ENCODE measurements around the gene BCR.

BCR gene

GRCh38 chr22:23274891-23275694 lies 94.8 kb downstream of the BCR start:
- peaks cover 33% of the 10 kb centered on the region for H3K4me1 ChIP-seq (ENCODE audit: control insufficient read depth, insufficient read depth, low read length)
- no peak overlapping the region for H3K4me3 ChIP-seq (ENCODE audit: low read length in 2 of 2)
- no peak overlapping the region for H3K9ac ChIP-seq (ENCODE audit: low read length in 2 of 2)
- no peak overlapping the region for H3K27ac ChIP-seq (ENCODE audit: low read length)
- H3K27me3 ChIP-seq (ENCODE audit: control insufficient read depth in 1 of 2, insufficient read depth in 2 of 2, low read length in 2 of 2), result no peaks in the 10 kb centered on the region
- peaks cover 28 to 45% of the 10 kb centered on the region in 2 donors for H3K36me3 ChIP-seq (ENCODE audit: control insufficient read depth in 2 of 2, insufficient read depth in 2 of 2, low read length in 2 of 2)
- H3K9me3 ChIP-seq (ENCODE audit: control insufficient read depth in 2 of 2, low read length in 2 of 2), result no peaks in the 10 kb centered on the region

GRCh38 chr22:23275751-23276150 lies 95.4 kb downstream of the BCR start:
- peaks cover 28 to 45% of the 10 kb centered on the region in 2 donors for H3K36me3 ChIP-seq (ENCODE audit: control insufficient read depth in 2 of 2, insufficient read depth in 2 of 2, low read length in 2 of 2)
- peaks cover 33% of the 10 kb centered on the region for H3K4me1 ChIP-seq (ENCODE audit: control insufficient read depth, insufficient read depth, low read length)
- H3K27ac ChIP-seq (ENCODE audit: low read length), result no peak overlapping the region
- H3K9ac ChIP-seq (ENCODE audit: low read length in 2 of 2), result no peak overlapping the region
- no peaks in the 10 kb centered on the region for H3K9me3 ChIP-seq (ENCODE audit: control insufficient read depth in 2 of 2, low read length in 2 of 2)
- H3K4me3 ChIP-seq (ENCODE audit: low read length in 2 of 2), result no peak overlapping the region
- no peaks in the 10 kb centered on the region for H3K27me3 ChIP-seq (ENCODE audit: control insufficient read depth in 1 of 2, insufficient read depth in 2 of 2, low read length in 2 of 2)

GRCh38 chr22:23276656-23277582 lies 96.6 kb downstream of the BCR start:
- H3K27ac ChIP-seq (ENCODE audit: low read length), result peak overlapping the region; percentile 24
- H3K9me3 ChIP-seq (ENCODE audit: control insufficient read depth in 2 of 2, low read length in 2 of 2), result no peaks in the 10 kb centered on the region
- H3K36me3 ChIP-seq (ENCODE audit: control insufficient read depth in 2 of 2, insufficient read depth in 2 of 2, low read length in 2 of 2), result peaks cover 25 to 37% of the 10 kb centered on the region in 2 donors
- H3K27me3 ChIP-seq (ENCODE audit: control insufficient read depth in 1 of 2, insufficient read depth in 2 of 2, low read length in 2 of 2), result no peaks in the 10 kb centered on the region
- H3K4me1 ChIP-seq (ENCODE audit: control insufficient read depth, insufficient read depth, low read length), result peaks cover 37% of the 10 kb centered on the region
- H3K4me3 ChIP-seq (ENCODE audit: low read length in 2 of 2), result no peak overlapping the region
- no peak overlapping the region for H3K9ac ChIP-seq (ENCODE audit: low read length in 2 of 2)

- Histone ChIP-seq H3K27me3 (ENCODE audit: control insufficient read depth in 1 of 2, insufficient read depth in 2 of 2, low read length in 2 of 2) (no peaks in the 10 kb centered on the region), H3K9me3 (ENCODE audit: control insufficient read depth in 2 of 2, low read length in 2 of 2) (no peaks in the 10 kb centered on the region), H3K4me1 (ENCODE audit: control insufficient read depth, insufficient read depth, low read length) (peaks cover 45% of the 10 kb centered on the region), H3K9ac (ENCODE audit: low read length in 2 of 2) (no peak overlapping the region), H3K27ac (ENCODE audit: low read length) (peak overlapping the region; percentile 31), H3K36me3 (ENCODE audit: control insufficient read depth in 2 of 2, insufficient read depth in 2 of 2, low read length in 2 of 2) (peaks cover 25 to 32% of the 10 kb centered on the region in 2 donors), H3K4me3 (ENCODE audit: low read length in 2 of 2) (no peak overlapping the region)
Observed at GRCh38 chr22:23277583-23278295, 97.4 kb downstream of the BCR start.

- Histone ChIP-seq H3K36me3 (ENCODE audit: control insufficient read depth in 2 of 2, insufficient read depth in 2 of 2, low read length in 2 of 2) (peaks cover 15 to 21% of the 10 kb centered on the region in 2 donors), H3K9me3 (ENCODE audit: control insufficient read depth in 2 of 2, low read length in 2 of 2) (no peaks in the 10 kb centered on the region), H3K4me1 (ENCODE audit: control insufficient read depth, insufficient read depth, low read length) (peaks cover 59% of the 10 kb centered on the region), H3K27me3 (ENCODE audit: control insufficient read depth in 1 of 2, insufficient read depth in 2 of 2, low read length in 2 of 2) (no peaks in the 10 kb centered on the region), H3K27ac (ENCODE audit: low read length) (peak overlapping the region; percentile 98), H3K9ac (ENCODE audit: low read length in 2 of 2) (peak overlapping the region in 1 of 2 donors; percentile 16), H3K4me3 (ENCODE audit: low read length in 2 of 2) (no peak overlapping the region)
Observed at GRCh38 chr22:23278883-23279675, 98.8 kb downstream of the BCR start.

GRCh38 chr22:23279781-23280180 lies 99.5 kb downstream of the BCR start:
- Histone ChIP-seq H3K9ac (ENCODE audit: low read length in 2 of 2) (peak overlapping the region in 1 of 2 donors; percentile 16), H3K9me3 (ENCODE audit: control insufficient read depth in 2 of 2, low read length in 2 of 2) (no peaks in the 10 kb centered on the region), H3K27ac (ENCODE audit: low read length) (peak overlapping the region; percentile 98), H3K36me3 (ENCODE audit: control insufficient read depth in 2 of 2, insufficient read depth in 2 of 2, low read length in 2 of 2) (peaks cover 17 to 21% of the 10 kb centered on the region in 2 donors), H3K27me3 (ENCODE audit: control insufficient read depth in 1 of 2, insufficient read depth in 2 of 2, low read length in 2 of 2) (no peaks in the 10 kb centered on the region), H3K4me3 (ENCODE audit: low read length in 2 of 2) (no peak overlapping the region), H3K4me1 (ENCODE audit: control insufficient read depth, insufficient read depth, low read length) (peaks cover 64% of the 10 kb centered on the region)

GRCh38 chr22:23280356-23281052 lies 100.2 kb downstream of the BCR start:
- Histone ChIP-seq H3K27me3 (ENCODE audit: control insufficient read depth in 1 of 2, insufficient read depth in 2 of 2, low read length in 2 of 2) (no peaks in the 10 kb centered on the region), H3K36me3 (ENCODE audit: control insufficient read depth in 2 of 2, insufficient read depth in 2 of 2, low read length in 2 of 2) (peaks cover 11 to 19% of the 10 kb centered on the region in 2 donors), H3K9me3 (ENCODE audit: control insufficient read depth in 2 of 2, low read length in 2 of 2) (no peaks in the 10 kb centered on the region), H3K9ac (ENCODE audit: low read length in 2 of 2) (peak overlapping the region; percentile 72 to 75), H3K27ac (ENCODE audit: low read length) (peak overlapping the region; percentile 98), H3K4me3 (ENCODE audit: low read length in 2 of 2) (no peak overlapping the region), H3K4me1 (ENCODE audit: control insufficient read depth, insufficient read depth, low read length) (peaks cover 72% of the 10 kb centered on the region)

- Histone ChIP-seq H3K27me3 (ENCODE audit: control insufficient read depth in 1 of 2, insufficient read depth in 2 of 2, low read length in 2 of 2) (no peaks in the 10 kb centered on the region), H3K4me1 (ENCODE audit: control insufficient read depth, insufficient read depth, low read length) (peaks cover 77% of the 10 kb centered on the region), H3K9ac (ENCODE audit: low read length in 2 of 2) (peak overlapping the region; percentile 72 to 75), H3K9me3 (ENCODE audit: control insufficient read depth in 2 of 2, low read length in 2 of 2) (no peaks in the 10 kb centered on the region), H3K4me3 (ENCODE audit: low read length in 2 of 2) (peak overlapping the region in 1 of 2 donors; percentile 63), H3K27ac (ENCODE audit: low read length) (peak overlapping the region; percentile 98), H3K36me3 (ENCODE audit: control insufficient read depth in 2 of 2, insufficient read depth in 2 of 2, low read length in 2 of 2) (peaks cover 8 to 16% of the 10 kb centered on the region in 2 donors)
Observed at GRCh38 chr22:23281053-23281405, 100.7 kb downstream of the BCR start.

- Histone ChIP-seq H3K27ac (ENCODE audit: low read length) (peak overlapping the region; percentile 98), H3K27me3 (ENCODE audit: control insufficient read depth in 1 of 2, insufficient read depth in 2 of 2, low read length in 2 of 2) (no peaks in the 10 kb centered on the region), H3K9ac (ENCODE audit: low read length in 2 of 2) (peak overlapping the region; percentile 72 to 75), H3K9me3 (ENCODE audit: control insufficient read depth in 2 of 2, low read length in 2 of 2) (no peaks in the 10 kb centered on the region), H3K4me3 (ENCODE audit: low read length in 2 of 2) (peak overlapping the region; percentile 26 to 63), H3K4me1 (ENCODE audit: control insufficient read depth, insufficient read depth, low read length) (peaks cover 82% of the 10 kb centered on the region), H3K36me3 (ENCODE audit: control insufficient read depth in 2 of 2, insufficient read depth in 2 of 2, low read length in 2 of 2) (peaks cover 8 to 20% of the 10 kb centered on the region in 2 donors)
Observed at GRCh38 chr22:23281406-23282088, 101.2 kb downstream of the BCR start.

Measured in stomach smooth muscle (tissue), 2 donors.